GM21447 (cell line): ENCODE data around the gene COL8A2.

Experiments used
- ATAC-seq: cut with Tn5 transposase; IDR thresholded peaks from one replicate; pipeline ENCODE4 v1.9.1; 2021; ENCODE audit not compliant: unreplicated experiment

COL8A2 gene

DNA sequence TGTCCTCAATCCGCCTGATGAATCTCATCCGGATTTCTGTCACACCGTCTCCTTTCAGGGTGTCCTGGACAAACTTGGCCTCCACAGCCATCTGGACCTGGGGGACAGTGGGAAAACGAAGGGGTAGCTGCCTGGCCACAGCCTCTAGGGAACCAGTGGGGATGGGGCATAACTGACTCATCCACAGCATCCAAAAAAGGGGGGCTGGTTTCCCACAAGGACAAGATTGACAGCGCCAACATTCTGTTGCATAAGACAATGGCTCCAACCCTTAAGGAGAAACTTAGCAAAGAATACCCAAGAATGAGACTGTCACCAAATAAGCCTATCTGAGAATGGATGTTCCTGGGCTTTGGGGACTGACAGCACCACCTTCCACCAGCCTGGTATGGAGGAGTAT lies 12.2 kb upstream of the COL8A2 start:
- ATAC-seq = no peak

DNA sequence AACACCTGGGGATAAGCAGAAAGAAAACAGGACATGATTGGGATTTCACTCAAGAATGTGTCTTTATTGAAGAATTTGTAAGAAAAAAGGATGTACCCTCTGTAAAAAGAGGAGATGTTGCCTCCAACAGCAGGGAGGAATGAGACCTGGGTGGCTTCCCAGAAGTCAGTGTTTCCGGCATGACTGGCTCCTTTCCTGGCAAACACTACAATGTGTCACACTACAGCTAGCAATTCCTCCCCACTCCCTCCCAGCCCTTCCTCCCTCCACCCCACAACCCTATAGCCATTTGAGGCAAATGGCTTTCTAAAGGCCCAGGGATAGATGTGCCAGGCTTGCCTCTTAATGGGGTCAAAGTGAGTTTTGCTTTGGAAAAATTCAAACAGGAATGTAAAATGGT lies 11.5 kb upstream of the COL8A2 start:
- ATAC-seq = no peak

DNA sequence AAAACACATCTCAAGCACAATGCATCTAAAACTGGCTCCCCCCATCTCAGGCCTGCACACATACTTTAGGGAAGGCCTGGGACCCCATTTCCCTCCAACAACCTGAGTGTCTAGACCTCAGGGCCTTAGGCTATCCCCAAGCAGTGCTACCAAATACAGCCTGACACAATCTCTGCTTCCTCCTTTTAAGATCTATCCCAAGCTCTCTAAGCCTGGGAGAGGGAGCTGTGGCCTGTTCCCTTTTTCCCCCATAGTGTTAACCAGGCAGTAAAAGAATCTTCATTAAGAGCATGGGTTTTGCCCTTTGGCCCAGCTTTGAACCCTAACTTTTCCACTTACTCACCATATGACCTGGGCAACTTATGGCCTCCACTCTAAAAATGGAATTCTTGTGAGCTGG lies 10.8 kb upstream of the COL8A2 start:
- ATAC-seq = no peak

DNA sequence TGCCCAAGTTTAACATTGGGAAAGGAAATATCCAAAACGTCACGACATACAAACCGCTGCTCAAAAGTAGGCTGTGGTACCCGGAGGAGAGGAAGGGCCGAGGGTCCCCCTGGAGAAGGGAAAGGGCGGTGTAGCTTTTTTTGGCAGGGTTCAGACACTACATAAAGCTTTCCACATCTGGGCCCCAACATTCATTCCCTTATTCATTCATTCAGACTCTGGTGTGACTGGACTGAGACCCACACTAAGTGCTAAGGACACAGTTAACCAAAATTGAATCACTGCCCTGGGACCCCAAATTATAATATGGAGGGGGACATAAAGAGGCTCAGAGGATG lies 10.3 kb upstream of the COL8A2 start:
- no peak for ATAC-seq

DNA sequence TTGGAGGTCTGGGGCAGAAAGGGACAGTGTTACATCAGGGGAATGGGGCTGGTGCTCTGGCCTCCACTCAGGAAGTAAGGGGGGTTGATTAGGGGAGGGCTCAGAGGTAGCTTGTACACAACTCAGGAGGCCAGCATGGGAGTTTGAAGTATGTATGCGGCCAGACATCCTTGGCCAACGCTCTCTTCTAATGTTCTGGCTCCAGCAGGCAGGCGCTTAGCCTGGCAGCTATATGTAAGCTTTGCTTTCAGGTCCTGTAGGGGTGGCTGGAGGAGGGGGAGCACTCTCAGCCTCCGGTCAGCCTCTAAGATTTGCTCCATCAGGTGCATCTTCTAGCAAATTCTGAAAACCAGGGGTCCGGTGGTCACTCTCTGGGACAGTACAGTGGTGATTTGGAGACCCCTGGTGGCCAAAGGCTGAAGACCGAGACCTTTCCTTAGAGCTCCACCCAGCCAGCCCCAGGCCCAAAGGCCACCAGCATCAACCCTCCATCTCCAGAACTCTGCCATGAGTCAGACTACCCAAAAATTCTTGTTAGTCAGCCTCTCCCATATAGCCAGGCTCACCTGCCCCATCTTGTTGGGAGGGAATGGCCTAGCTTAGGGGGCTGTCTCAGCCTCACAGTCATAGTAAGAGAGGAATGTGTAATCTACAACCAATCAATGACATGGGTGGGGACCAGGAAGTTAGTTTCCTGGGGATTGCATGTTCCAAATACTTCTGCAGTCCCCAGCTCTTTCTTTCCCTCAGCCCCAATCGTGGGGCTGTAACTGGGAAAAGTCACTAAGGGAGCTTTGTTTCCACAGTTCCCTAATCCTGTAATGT lies 9.7 kb upstream of the COL8A2 start:
- no peak for ATAC-seq

DNA sequence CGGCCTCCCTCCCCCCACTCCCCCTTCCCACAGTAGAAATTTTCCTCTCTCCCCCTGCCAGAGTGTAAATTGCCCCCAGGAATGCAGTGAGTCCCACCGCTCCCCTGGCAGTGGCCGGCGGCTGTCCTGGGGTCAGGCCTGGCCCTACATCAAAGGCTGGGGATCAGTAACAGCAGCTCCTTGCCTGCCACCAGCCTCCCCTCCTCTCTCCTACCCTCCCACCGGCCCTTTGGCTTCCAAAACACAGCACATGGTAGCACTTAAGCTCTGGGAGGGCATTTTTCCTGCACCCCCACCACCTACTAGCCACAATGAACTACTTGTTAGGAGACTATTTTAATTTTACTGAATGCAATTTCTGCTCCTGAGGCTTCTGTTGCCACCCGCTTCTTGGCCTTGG lies 9.0 kb upstream of the COL8A2 start:
- no peak for ATAC-seq

DNA sequence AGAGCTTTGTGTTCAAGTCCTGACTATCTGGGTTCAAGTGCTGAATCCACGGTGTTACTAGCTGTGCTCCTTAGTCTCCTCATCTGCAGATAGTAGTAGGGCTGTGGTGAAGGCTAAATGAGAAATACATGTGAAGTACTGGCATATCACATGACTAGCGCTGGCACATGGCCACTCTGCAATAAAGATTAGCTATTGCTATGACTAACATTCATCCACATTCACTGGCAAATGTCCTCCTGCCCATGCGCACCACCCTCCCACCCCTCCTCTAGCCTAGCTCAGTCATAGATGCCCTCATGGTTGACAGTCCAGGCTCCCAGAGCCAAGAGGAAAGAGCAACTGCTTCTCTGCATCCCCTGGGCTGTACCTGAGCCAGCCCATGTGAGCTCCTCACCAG lies 8.5 kb upstream of the COL8A2 start:
- ATAC-seq = no peak

DNA sequence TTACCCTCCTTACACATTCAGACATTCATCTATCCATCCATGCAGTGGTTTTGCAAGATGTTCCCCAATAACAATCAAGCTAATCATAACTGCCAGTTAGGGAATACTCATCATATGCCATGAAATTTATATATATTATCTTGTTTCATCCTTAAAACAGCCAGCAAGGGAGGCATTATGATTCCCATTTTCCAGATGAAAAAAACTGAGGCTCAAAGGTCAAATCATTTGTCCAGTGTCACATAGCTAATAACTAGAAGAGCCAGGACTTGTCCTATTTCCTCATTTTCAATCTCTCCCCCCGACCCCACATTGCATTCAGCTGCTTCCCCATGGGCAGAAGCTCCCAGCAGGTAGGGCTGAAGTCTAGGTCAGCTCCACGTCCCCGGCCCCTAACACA lies 7.0 kb upstream of the COL8A2 start:
- ATAC-seq = no peak

DNA sequence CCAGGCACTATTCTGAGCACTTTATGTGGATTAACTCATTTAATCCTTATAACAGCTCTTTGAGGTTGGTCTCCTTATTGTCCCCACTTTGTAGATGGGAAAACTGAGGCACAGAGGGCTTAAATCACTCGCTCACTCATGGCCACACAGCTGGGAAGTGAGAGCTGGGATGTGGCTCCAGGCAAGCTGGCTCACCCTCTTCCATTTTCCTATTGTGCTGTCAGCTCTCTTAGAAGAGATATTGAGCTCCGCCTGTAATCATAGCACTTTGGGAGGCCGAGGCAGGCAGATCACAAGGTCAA lies 3.8 kb upstream of the COL8A2 start:
- ATAC-seq = no peak

DNA sequence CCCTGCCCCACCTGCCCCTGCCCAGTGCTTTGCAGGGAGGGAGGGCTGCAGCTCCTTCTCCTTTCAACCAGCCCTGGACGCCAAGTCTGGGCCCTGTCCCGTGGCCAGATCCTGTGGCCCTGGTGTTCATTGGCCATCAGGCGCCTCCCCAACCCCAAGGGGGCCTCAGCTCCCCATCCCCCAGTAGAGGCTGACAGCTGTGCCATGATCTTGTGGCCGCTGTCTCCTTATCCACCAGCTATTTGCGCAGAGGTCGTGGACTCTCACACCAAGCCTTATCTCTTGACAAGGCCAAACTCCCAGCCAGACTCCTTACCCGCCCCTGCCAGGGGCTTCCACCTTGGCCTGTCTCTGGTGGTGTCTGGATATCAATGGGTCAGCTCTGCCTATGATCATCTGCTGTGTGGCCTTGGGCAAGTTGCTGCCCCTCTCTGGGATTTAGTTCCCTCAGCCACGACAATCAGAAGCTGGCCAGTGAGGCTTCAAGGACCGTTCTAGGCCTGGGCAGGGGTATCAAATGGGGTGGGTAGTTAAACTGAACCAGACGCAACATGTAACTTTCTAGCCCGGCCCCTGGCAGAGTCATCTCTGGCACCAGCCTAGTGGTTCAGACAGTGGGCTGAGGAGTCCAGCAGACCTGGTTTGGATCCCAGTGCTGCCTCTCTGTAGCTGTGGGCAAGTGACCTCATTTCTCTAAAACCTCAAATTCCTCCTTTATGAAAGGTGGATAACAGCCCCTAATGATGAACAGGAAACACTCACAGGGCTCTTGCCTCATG lies 3.3 kb upstream of the COL8A2 start:
- no peak for ATAC-seq

DNA sequence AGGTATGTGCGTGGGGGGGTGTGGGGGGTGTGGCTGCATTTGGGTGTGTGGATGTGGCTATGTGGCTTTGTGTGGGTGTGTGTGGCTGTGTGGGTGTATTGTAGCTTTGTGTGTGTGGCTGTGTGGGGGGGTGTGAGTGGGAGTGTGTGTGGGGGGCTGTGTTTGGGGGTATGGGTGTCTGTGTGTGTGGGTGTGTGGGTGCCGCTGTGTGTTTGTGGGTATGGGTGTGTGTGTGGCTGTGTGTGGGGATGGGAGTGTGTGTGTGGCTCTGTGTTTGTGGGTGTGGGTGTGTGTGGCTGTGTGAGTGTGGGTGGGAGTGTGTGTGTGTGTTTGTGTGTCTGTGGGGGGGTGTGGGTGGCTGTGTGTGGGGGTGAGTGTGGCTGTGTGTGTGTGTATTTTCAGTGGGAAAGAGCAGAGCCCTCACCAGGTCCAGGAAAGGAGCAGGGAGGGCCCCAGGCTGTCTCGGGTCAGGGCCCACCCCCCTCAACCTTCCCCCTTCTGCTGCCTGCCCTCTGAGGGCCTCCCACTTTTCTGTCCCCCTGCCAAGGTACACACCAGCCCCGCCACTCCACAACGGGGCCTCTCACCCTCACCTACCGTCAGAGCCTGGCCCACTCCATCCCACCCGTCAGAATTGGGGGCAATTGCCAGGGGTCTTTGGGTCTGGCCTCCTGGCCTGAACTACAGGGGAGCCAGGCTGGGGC lies 1.9 kb upstream of the COL8A2 start:
- no peak for ATAC-seq

DNA sequence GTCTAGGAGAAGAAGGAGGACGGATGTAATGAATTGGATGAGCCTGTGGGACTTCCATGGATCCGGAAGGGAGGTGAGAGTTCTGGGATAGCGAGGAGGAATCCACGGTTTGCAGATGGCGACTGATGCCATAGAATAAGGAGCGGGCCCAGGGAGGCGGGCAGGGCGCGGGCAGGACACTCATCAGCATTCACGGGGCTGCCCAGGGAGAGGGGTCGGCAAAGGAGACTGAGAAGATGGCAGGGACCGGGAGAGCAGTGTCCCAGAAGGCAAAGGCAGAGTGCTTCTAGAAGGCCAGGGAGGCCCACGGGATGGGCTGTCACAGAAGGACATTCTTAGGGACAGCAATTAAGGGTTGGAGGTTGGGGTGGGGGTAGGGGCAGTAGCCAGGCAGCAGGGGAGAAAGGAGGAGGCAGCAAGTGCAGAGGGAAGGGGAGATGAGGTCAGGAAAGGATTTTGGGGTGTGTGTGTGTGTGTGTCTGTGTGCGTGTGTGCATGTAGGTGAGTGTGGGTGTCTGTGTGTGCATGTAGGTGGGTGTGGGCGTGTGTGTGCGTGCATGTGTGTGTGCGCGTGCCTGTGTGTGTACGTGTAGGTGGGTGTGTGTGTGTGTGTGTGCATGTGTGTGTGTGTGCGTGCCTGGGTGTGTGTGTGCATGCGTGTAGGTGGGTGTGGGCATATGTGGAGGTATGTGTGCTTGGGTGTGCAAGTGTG lies 1.1 kb upstream of the COL8A2 start:
- no peak for ATAC-seq

DNA sequence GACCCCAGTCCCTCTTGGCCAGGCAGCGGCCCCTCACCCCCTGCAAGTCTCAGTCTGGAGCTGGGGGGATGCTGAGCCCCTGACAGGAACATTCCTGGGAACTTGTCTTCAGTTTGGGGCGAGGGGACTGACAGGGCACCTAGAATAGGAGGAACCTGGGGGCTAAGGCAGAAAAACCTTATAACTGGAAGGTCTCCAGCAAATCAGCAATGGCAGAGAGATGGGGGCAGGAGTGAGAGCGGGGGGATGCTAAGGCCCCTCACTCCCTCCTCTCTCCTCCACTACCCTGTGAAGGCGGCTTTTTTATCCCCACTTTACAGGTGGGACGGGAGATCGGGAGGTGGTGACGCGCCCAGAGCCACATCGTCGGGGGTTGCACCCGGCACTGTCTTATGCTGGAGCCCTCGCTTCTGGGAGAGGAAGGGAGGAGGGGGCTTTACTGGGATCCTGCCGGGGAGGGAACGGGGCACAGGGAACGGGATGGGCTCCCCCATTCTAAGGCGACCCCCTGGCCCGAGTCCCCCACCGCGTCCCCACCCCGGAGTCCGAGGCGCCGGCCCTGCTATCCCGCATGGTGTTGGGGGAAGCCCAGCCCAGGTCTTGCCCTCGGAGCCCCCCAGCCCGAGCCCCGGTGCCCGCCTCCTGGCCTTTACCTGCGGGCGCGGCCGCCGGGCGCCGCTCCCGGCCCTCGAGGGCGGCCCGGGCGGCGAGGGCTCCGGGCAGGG lies 456 bp downstream of the COL8A2 start:
- no peak for ATAC-seq

DNA sequence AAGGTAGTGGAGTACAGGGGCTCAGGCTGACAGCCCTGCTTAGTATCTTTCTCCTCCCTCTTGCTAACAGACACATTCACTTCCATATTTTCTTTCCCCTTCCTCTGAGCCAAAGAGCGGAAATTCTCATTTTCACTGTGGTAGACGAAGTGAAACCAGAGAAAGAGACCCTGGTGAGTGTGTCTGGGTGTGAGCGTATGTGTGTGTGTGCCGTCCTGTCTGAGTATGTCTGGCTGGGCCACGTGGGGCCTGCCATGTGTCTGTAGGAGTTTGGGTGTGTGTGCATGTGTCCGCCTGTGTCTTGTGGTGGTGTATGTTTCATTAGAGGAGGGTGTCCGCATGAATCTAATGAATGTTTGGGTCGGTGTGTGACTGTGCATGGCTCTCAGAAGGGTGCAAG lies 1.7 kb downstream of the COL8A2 start:
- ATAC-seq = no peak

DNA sequence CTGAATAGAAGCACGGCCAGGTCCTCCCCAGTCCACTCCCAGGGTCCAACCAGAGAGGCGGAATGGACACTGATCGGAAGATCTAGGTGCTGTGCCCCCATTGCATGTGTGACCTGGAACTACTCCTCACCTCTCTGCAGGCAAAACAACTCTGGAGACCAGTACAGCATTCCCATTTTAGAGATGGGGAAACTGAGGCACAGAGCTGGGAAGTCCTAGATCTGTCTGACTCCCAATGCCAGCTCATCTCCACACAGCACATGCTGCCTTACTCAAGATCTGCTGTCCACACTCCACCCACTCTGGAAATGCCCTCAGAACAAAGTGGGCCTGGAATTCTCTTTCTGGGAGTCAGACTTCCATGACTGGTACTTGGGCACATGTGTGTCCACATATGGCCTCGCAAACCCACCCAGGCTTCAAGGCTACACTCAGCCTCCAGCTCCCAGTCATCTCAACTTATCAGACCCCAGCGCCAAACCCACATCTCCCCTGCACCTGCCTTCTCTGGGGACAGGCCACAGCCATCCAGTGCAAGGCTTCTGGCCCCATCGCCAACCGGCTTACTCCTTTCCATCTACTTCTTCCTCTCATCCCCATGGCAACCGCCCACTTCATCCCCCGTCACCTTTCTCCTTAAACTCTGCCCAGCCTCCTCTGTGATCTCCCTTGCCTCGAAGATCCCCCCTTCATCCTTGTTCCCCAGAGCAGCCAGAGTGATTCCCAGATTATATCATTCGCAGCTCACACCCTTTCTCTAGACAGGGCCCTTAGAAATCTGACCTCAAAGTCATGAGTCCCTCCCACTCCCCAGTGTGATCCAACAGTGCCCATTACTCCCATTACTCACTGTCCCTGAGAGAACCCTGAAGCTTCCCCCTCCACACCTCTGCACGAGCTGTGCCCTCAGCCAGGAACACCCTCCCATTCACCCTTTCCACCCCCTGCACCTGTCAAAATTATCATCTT lies 2.7 kb downstream of the COL8A2 start:
- no peak for ATAC-seq

DNA sequence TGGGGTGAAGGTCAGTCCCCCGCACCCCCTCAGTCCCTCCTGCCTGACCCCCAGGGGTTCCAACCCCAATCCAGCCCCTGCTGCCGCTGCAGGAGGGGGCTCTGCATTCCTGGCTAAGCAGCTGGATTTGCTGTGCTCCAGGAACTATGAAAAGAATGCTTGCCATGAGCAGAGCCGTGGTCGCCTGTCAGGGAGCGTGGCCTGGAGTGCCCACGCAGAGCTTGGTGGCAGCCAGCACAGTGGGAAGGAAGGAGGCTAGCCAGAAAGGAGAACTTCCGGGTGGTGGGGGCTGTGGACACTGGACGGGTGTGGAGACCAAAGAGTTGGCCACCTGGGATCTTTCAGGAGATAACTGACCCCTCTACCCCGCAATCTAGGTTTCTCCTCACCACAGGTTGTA lies 5.6 kb downstream of the COL8A2 start:
- no peak for ATAC-seq

DNA sequence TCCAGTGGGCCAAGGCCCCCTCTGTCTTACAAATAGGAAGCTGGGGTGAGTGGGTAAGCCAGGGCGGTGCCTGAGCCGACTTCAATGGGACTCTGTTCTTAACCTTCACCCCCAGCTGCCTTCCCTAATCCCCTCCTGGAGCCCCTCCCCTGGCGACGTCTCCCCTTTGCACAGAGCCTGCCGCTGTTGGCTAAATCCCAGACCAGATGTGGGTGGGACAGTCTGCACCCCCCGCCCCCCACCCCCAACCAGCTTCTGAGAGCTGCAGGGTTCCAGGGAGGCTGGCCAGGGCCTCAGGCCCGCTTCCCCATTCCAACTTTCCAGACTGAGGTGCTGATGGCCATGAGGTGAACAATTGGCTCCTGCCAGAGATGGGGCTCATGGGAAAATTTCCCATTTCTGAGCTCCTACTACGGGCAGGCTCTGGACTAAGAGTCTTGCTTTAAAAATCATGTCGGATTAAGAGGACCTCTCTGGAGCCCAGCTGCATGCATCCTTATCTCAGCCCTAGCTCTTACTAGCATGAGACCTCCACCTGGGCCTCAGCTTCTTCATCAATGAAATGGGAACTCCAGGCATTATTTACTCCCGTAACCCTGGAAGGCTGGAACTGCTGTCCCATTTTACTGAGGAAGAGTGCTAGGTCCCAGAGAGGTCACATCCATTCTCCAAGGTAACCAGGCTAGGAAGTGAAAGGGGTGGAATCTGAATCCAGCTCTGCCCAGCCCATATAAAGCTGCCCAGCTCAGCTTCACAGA lies 6.4 kb downstream of the COL8A2 start:
- ATAC-seq = no peak

DNA sequence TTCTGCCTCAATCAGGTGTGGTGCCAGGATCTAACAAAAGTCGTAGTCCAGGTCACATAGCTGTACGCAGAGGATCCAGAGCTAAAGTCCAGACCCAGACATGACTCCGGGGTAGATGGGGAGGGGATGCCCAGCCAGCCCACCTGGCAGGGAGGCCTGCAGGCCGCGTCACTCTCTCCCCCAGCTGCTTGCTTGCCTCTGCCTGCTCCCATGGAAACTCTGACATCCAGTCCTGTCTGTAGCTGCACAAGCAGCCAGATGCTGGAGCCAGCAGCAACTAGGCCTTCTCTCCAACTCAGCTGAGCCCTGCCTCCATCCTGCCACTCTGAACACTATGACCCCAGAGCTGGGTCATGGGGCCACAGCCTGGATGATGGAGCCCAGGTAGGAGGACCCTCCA lies 8.1 kb downstream of the COL8A2 start:
- no peak for ATAC-seq

DNA sequence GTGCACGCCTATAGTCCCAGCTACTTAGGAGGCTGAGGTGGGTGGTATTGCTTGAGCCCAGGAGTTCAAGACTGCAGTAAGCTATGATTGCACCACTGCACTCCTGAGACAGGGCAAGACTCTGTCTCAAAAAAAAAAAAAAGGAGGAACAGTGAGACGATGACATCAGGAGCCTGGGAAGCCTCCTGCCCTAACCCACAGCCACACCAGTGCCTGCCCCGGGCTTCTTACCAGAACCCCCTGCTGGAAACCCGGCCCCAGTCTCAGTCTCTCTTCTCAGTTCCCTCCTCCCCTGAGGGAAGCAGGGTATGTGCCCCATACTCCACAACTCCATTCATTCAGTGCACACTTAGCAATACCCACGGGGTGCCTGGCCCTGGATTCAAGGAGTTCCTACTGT lies 9.1 kb downstream of the COL8A2 start:
- no peak for ATAC-seq
